RWPE1 (cell line): Measurements from ENCODE around the gene CSMD2.

Source experiments
- CTCF ChIA-PET: fragments of 350-600 bp; sonication (Branson Sonifier 250); formaldehyde crosslinking; extraction: SDS; loops from one replicate; lab custom pipeline; 2021; lab: Yijun Ruan, JAX
- POLR2A ChIA-PET: fragments of 400-600 bp; formaldehyde crosslinking; extraction: SDS; loops from one replicate; lab custom pipeline; 2020; ENCODE audit warnings: antibody characterized with exemption; ENCODE audit not compliant: low non-redundant PET; lab: Yijun Ruan, JAX
- DNase-seq: peaks from one replicate; pipeline ENCODE4 v3.0.0; 2012; ENCODE audit warnings: low spot score
- H3K27ac ChIP-seq: fragments of 450-650 bp; 2 replicates; pipeline ENCODE4 v1.5.1; 2017
- CTCF ChIP-seq: fragments of 450-650 bp; conservative IDR thresholded peaks from 2 replicates; pipeline ENCODE4 v1.5.1; 2017; ENCODE audit warnings: low read depth, mild to moderate bottlenecking

The CSMD2 gene

DNA sequence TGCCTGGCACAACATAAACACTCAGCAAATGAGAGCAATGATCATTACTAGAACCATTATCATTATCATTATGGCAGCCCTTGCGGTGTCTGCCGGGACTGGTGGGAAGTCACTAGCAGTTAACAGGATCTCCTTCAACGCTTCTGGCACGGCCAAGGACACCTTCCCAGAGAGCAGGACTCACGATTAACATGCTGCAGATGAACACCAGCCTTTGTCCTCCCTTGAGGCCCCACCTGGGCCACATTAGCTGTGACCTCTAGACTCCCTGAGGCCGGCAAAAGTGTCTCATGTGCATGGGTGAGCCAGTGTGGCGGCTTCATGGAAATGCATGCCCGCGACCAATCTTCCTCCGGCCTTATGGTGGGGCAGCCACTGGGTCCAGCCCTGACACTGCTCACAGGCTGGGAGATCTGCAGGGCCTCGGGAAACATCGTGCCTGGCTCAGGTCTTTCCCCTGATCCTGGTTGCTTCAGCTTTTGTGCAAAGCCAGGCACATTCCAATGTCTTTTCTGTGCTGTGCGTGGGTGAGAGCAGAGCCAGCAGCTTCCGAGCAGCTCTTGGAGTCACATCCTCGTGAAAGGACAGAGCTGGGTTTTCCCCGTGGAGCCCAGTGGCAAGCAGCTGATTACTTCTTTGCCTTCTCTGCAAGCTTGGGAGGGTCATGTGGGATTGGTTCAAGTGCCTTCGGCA lies 193.9 kb downstream of the CSMD2 start:
- ChIA-PET POLR2A (interaction anchor here (0.6 kb wide), 1 partner anchor 20 kb away, joined by 3 read pairs; no protein-coding TSS in a partner anchor), CTCF (no interaction called here)
- TF ChIP-seq CTCF, result no peak
- DNase-seq, result no peak
- no peak overlapping the region for H3K27ac ChIP-seq

GRCh38 chr1:33970148-33970825 lies 194.7 kb downstream of the CSMD2 start:
- no peak for DNase-seq
- TF ChIP-seq CTCF, result no peak
- ChIA-PET CTCF (no interaction called here), POLR2A (no interaction called here)
- H3K27ac ChIP-seq, result no peak overlapping the region

DNA sequence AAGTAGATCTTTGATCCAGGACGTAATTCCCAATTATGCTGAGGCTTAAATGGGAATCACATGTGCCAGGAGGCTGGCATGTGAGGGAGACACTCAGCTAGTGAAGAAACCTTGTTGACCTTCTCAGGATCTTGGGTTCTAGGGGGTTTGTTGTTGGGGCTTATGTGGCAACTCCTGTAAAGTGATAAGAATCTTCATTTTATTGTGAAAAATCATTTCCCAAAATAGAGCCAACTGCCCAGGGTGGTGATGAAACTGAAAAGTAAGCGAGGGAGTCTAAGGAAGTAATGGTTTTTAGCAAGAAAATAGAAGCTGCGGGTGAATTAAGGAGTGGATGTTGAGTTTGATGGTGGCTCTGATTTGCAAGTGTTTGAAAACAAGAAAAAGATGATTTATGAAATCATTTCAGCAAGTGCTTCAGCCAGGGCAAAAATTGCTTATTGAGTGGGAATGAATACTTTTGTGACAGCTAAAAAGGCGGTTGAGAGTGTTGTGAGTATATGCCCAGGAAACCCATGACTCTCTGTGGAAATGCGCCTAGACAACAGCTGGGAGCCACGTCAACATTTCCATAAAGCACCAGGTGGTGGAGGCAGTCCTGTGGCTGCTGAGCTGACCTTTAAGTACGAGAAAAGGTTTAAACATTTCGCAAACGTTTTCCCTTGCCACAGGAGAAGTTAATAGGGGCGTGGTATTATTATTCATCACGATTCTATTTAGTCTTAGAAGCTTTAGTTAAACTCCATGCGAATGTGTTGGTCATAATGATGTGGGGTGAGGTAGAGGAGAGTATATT lies 198.5 kb downstream of the CSMD2 start:
- no peak for DNase-seq
- ChIA-PET POLR2A (no interaction called here), CTCF (no interaction called here)
- H3K27ac ChIP-seq, result no peak overlapping the region
- no peak for TF ChIP-seq CTCF

DNA sequence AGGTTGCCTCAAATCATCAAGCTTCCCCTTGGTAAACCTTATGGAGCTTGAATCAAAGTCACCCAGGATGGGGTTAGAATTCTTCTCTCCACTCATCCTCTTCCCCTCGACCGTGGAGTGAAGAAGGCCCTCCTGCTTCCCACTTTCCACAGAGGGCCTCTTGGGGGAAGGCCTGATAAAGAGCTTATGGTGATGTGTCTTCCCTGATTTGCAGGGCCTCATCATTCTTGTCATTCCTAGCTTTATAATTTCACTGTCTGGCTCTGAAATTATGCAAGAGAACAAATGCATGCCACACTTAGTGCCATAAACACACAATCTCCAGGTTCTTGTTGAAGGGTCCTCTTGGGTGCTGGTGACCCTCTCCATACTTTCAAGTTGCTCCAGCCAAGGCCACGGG lies 199.9 kb downstream of the CSMD2 start:
- DNase-seq, result no peak
- POLR2A ChIA-PET, result no interaction called here
- no peak overlapping the region for H3K27ac ChIP-seq
- CTCF ChIA-PET, result no interaction called here
- TF ChIP-seq CTCF, result no peak

- no peak for TF ChIP-seq CTCF
- no peak for DNase-seq
- H3K27ac ChIP-seq, result no peak overlapping the region
- ChIA-PET CTCF (no interaction called here), POLR2A (no interaction called here)
These were observed 203.0 kb downstream of the CSMD2 start for GRCh38 chr1:33962061-33962460.

DNA sequence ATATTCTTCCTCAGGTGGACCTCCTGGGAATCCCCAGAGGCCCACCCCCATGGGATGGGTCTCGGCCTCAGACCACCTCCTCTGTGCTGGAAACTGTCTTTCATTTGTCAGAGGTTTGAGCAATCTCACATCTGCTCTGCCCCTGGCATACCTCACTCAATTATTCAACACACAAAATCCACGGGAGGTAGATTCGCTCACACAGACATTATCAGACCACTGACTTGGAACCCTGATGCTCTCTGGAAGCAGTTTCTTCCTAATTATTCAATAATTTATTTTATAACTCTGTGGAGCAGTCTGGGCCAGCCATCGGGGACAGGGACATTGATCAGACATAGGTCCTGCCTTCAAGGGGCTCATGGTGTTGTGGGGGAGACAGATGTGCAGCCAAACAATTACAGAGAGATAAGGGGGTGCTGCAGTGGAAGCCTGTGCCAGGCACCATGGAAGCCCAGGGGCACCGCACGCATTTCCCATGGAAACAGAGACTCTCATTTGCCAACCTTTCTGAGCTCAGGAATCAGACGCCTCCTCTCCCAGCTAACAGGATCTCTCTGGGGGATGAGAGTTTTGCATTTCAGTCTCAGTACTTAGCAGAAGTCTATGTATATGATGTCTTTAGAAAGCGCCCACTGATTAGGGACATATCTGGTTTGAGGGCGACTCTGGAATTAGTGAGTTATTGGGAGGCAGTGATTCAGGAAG lies 204.7 kb downstream of the CSMD2 start:
- CTCF ChIA-PET, result no interaction called here
- DNase-seq, result no peak
- POLR2A ChIA-PET, result no interaction called here
- no peak for TF ChIP-seq CTCF
- H3K27ac ChIP-seq, result no peak overlapping the region
